AG09319 (cell line): ENCODE results near the gene TBXA2R.

Experiments used
- DNase-seq: peaks from one replicate; pipeline ENCODE4 v3.0.0-alpha.2; 2010; ENCODE audit warnings: low read depth; ENCODE audit errors: extremely low read depth
- TF ChIP-seq, protein P1 (sequence below): IDR thresholded peaks from 2 replicates; pipeline ENCODE4 v1.5.1; 2011; ENCODE audit warnings: low read depth, mild to moderate bottlenecking, inconsistent platforms, low read length, moderate library complexity

Gene TBXA2R

DNA sequence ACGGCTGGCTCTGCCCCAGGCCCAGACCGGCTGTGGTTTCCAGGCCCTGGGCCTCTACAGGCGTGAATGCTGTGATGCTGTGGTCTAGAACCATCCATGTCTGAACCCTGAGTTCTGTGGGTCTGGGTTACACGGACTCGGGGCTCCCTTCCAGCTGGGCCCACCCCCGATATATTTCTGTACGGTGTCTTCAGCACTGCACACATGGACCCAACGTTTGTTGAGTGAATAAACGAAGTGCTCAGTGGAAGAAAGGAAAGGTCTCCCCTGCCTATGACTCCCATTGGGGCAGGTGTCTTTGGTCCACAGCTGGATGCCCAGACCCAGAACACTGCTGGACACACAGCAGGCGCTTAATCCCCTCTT is 61.0 kb downstream of the TBXA2R start:
- no peak for DNase-seq
- TF ChIP-seq, protein P1, sequence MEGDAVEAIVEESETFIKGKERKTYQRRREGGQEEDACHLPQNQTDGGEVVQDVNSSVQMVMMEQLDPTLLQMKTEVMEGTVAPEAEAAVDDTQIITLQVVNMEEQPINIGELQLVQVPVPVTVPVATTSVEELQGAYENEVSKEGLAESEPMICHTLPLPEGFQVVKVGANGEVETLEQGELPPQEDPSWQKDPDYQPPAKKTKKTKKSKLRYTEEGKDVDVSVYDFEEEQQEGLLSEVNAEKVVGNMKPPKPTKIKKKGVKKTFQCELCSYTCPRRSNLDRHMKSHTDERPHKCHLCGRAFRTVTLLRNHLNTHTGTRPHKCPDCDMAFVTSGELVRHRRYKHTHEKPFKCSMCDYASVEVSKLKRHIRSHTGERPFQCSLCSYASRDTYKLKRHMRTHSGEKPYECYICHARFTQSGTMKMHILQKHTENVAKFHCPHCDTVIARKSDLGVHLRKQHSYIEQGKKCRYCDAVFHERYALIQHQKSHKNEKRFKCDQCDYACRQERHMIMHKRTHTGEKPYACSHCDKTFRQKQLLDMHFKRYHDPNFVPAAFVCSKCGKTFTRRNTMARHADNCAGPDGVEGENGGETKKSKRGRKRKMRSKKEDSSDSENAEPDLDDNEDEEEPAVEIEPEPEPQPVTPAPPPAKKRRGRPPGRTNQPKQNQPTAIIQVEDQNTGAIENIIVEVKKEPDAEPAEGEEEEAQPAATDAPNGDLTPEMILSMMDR, result no peak

DNA sequence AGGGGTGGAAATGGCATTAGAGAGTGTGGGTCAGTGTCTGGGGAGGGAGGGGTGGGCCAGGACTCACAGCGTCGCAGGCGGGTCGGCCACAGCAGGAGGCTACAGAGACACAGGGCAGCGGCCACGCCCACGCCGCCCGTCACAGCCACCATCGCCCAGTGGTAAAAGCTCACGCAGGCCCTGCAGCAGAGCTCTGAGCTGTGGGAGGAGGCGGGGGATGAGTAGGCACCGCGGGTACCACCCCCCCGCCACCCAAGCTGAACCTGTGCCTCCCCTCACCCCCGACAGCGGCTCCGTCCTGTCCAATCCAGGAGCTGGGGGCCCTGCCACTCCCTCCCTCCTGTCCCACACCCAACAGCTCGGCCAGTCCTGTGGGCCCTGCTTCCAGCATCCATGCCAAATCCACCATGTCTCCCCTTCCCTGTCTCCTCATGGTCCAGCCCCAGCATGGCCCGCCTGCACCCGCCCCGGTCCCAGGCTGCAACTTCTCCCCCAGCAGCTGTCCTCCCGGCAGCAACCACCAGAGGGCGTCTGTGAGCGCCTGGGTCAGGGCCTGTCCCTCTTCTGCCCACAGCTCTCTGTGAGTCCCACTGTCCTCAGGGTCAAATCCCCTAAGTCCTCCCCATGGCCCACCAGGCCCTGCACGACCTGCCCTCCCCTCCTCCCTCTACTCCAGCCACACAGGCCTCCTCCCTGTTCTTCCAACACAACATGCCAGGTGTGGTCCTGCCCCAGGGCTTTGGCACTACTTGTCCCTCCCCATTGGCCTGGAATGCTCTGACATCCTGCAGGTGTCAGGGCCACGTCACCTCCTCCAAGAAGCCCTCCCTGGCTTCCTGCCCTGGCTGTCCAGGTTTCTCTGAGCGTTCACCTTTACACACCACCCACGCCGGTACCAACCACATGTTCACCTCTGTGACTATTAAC is 61.7 kb downstream of the TBXA2R start:
- TF ChIP-seq, protein P1, result peak; percentile 96
- DNase-seq, result no peak
